B cell (primary cell): ENCODE measurements around the gene DLGAP4.

Experiments
- EZH2 ChIP-seq: IDR thresholded peaks from 2 replicates; pipeline ENCODE4 v1.6.1; 2012; ENCODE audit warnings: borderline replicate concordance, low read depth, mild to moderate bottlenecking, moderate library complexity, low read length; ENCODE audit not compliant: insufficient read depth, poor library complexity, severe bottlenecking
- TF ChIP-seq, protein P1 (sequence below): fragments of 200-600 bp; IDR thresholded peaks from one replicate; pipeline ENCODE4 v1.8.0; 2022; ENCODE audit warnings: antibody characterized with exemption, mild to moderate bottlenecking

DNA sequence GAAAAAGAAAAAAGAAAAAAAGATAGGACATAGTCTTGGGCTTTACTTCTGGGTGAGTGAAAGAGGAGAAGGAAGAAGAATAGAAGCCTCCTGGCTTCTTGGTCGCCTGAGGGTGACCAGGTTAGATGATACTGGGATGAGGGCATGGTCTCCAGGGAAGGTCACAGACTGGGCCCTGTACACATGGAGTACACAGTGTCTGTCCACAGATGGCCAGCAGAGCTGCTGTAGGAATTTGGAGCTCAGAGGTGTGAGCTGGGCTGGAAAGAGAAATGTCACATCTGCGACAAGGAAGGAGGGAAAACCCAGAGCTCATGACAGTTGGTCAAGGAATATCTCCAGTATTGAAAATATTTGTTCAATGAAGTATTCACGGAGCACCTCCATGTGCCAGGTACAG lies 56.1 kb downstream of the DLGAP4 start:
- TF ChIP-seq, protein P1, sequence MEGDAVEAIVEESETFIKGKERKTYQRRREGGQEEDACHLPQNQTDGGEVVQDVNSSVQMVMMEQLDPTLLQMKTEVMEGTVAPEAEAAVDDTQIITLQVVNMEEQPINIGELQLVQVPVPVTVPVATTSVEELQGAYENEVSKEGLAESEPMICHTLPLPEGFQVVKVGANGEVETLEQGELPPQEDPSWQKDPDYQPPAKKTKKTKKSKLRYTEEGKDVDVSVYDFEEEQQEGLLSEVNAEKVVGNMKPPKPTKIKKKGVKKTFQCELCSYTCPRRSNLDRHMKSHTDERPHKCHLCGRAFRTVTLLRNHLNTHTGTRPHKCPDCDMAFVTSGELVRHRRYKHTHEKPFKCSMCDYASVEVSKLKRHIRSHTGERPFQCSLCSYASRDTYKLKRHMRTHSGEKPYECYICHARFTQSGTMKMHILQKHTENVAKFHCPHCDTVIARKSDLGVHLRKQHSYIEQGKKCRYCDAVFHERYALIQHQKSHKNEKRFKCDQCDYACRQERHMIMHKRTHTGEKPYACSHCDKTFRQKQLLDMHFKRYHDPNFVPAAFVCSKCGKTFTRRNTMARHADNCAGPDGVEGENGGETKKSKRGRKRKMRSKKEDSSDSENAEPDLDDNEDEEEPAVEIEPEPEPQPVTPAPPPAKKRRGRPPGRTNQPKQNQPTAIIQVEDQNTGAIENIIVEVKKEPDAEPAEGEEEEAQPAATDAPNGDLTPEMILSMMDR = no peak
- TF ChIP-seq EZH2 = no peak
